Spleen (tissue), 7 donors: ENCODE data around the gene PPP6R3.

Experiments
- POLR2AphosphoS5 ChIP-seq, 3 donors: sonication (generic); formaldehyde crosslinking; IDR thresholded peaks; one replicate each; pipeline ENCODE4 v1.5.1; 2017; ENCODE audit warnings: antibody characterized with exemption in 3 of 3
- TF ChIP-seq, protein P1 (sequence below), 11 experiments: fragments of 200-600 bp in 7 of 11; fragments of 450-650 bp in 4 of 11; sonication (generic) in 4 of 11; IDR thresholded peaks in 8 of 11; conservative IDR thresholded peaks in 3 of 11; 1 replicate in 7 of 11; 2 replicates in 4 of 11; pipeline versions ENCODE4 v1.4.0 to v1.8.0; 2016 to 2021; ENCODE audit warnings: antibody characterized with exemption in 11 of 11, inconsistent platforms in 4 of 11, mild to moderate bottlenecking in 1 of 11
- donor health status: DM: no; HTN: no; CAD: no; lungs with moderate emphysema.
- donor health status: DM: no; HTN: no; CAD: no.
- donor health status: DM: no; HTN: no; CAD: no.

- TF ChIP-seq, protein P1, sequence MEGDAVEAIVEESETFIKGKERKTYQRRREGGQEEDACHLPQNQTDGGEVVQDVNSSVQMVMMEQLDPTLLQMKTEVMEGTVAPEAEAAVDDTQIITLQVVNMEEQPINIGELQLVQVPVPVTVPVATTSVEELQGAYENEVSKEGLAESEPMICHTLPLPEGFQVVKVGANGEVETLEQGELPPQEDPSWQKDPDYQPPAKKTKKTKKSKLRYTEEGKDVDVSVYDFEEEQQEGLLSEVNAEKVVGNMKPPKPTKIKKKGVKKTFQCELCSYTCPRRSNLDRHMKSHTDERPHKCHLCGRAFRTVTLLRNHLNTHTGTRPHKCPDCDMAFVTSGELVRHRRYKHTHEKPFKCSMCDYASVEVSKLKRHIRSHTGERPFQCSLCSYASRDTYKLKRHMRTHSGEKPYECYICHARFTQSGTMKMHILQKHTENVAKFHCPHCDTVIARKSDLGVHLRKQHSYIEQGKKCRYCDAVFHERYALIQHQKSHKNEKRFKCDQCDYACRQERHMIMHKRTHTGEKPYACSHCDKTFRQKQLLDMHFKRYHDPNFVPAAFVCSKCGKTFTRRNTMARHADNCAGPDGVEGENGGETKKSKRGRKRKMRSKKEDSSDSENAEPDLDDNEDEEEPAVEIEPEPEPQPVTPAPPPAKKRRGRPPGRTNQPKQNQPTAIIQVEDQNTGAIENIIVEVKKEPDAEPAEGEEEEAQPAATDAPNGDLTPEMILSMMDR (IDR thresholded peaks at IDR 0.05 in 8 of 11, conservative IDR thresholded peaks at IDR 0.05 in 3 of 11) = no peak
- no peak for TF ChIP-seq POLR2AphosphoS5 (IDR thresholded peaks at IDR 0.05)
Measured at GRCh38 chr11:68467201-68467834, 6.8 kb downstream of the PPP6R3 start.
